Measurements from ENCODE around the gene SYT7.

The SYT7 gene

GRCh38 chr11:61513143-61513765, 67.6 kb downstream of the SYT7 start:
- DNase-seq, result no peak

GRCh38 chr11:61512435-61512834, 68.4 kb downstream of the SYT7 start:
- DNase-seq, result no peak

- no peak for DNase-seq
Measured at GRCh38 chr11:61511383-61511782, 69.5 kb downstream of the SYT7 start.

- no peak for DNase-seq
Measured at GRCh38 chr11:61510974-61511373, 69.9 kb downstream of the SYT7 start.

GRCh38 chr11:61510166-61510919, 70.5 kb downstream of the SYT7 start:
- no peak for DNase-seq

- DNase-seq, result peak; percentile 83
Measured at GRCh38 chr11:61509043-61510029, 71.5 kb downstream of the SYT7 start.

- DNase-seq, result peak; percentile 70
Measured at GRCh38 chr11:61507962-61508861, 72.7 kb downstream of the SYT7 start, which contains the start of gene LRRC10B. Gene LRRC10B, plus strand, starts transcription at chr11:61508749. Its CDS starts 250 bp downstream, at chr11:61508999.

- DNase-seq, result no peak
Measured at GRCh38 chr11:61507012-61507768, 73.7 kb downstream of the SYT7 start.

GRCh38 chr11:61505640-61506155, 75.2 kb downstream of the SYT7 start:
- DNase-seq, result no peak

GRCh38 chr11:61505106-61505505, 75.8 kb downstream of the SYT7 start:
- no peak for DNase-seq

GRCh38 chr11:61503135-61503770, 77.6 kb downstream of the SYT7 start:
- DNase-seq, result no peak

GRCh38 chr11:61502522-61502921, 78.4 kb downstream of the SYT7 start:
- no peak for DNase-seq

- no peak for DNase-seq
Measured at GRCh38 chr11:61499816-61500491, 80.9 kb downstream of the SYT7 start.

GRCh38 chr11:61498767-61499341, 82.0 kb downstream of the SYT7 start:
- DNase-seq, result no peak

- no peak for DNase-seq
Measured at GRCh38 chr11:61497876-61498275, 83.0 kb downstream of the SYT7 start.

- no peak for DNase-seq
Measured at GRCh38 chr11:61497473-61497872, 83.4 kb downstream of the SYT7 start.

GRCh38 chr11:61496602-61497400, 84.1 kb downstream of the SYT7 start:
- no peak for DNase-seq

GRCh38 chr11:61495801-61496601, 84.9 kb downstream of the SYT7 start:
- no peak for DNase-seq
